HepG2 (cell line): Measurements from ENCODE around the gene ELP6. TPM values are rescaled to one million over a fixed set of nuclear protein-coding genes. Genes with fewer than 3 reads are reported as not detected.

Experiments used
- CCDC6 ChIP-seq: sonication (generic); formaldehyde crosslinking; IDR thresholded peaks from 2 replicates; pipeline ENCODE4 v1.8.1; 2022; ENCODE audit warnings: mild to moderate bottlenecking, missing genetic modification reagents, moderate library complexity
- ELF4 ChIP-seq: sonication (generic); formaldehyde crosslinking; IDR thresholded peaks from 2 replicates; pipeline ENCODE4 v1.5.0; 2020; ENCODE audit warnings: missing genetic modification reagents, mild to moderate bottlenecking, moderate library complexity, borderline replicate concordance
- GFI1 ChIP-seq: sonication (generic); formaldehyde crosslinking; IDR thresholded peaks from 2 replicates; pipeline ENCODE4 v1.5.0; 2020; ENCODE audit warnings: missing genetic modification reagents, mild to moderate bottlenecking, borderline replicate concordance
- HIVEP1 ChIP-seq: sonication (generic); formaldehyde crosslinking; IDR thresholded peaks from 2 replicates; pipeline ENCODE4 v1.4.0; 2020; ENCODE audit warnings: mild to moderate bottlenecking, missing genetic modification reagents
- NRL ChIP-seq: sonication (generic); formaldehyde crosslinking; IDR thresholded peaks from 2 replicates; pipeline ENCODE4 v1.5.0; 2020; ENCODE audit warnings: missing genetic modification reagents, mild to moderate bottlenecking, moderate library complexity, borderline replicate concordance
- SOX13 ChIP-seq, 3 experiments: fragments of 450-650 bp in 1 of 3; sonication (generic) in 1 of 3; formaldehyde crosslinking in 1 of 3; IDR thresholded peaks in 2 of 3; conservative IDR thresholded peaks in 1 of 3; 2 replicates each; pipeline versions ENCODE4 v1.5.0 to v1.6.1; 2016 to 2020; ENCODE audit warnings: antibody characterized with exemption in 1 of 3, mild to moderate bottlenecking in 1 of 3, missing compliant biosample characterization in 1 of 3, missing genetic modification reagents in 1 of 3, moderate library complexity in 1 of 3
- ZBTB7B ChIP-seq: sonication (generic); formaldehyde crosslinking; IDR thresholded peaks from 2 replicates; pipeline ENCODE4 v1.4.0; 2020; ENCODE audit warnings: missing genetic modification reagents
- ZFP1 ChIP-seq: IDR thresholded peaks from 2 replicates; pipeline ENCODE4 v1.6.1; 2016
- ZNF343 ChIP-seq: sonication (generic); formaldehyde crosslinking; IDR thresholded peaks from 2 replicates; pipeline ENCODE4 v1.4.0; 2020; ENCODE audit warnings: mild to moderate bottlenecking, missing genetic modification reagents
- ZNF781 ChIP-seq: sonication (generic); formaldehyde crosslinking; IDR thresholded peaks from 2 replicates; pipeline ENCODE4 v1.5.1; 2020; ENCODE audit warnings: borderline replicate concordance, mild to moderate bottlenecking, missing genetic modification reagents; ENCODE audit errors: not compliant biosample characterization
- polyA plus RNA-seq, 8 experiments: library from polyadenylated mRNA; depleted of rRNA in 3 of 8; stranded (reverse) in 7 of 8; unstranded in 1 of 8; fragments of >200 nt; fragmentation: Illumina TruSeq in 4 of 8; extraction: Trizol in 4 of 8; gene quantifications; 2 replicates each; pipeline versions ENCODE4 v1.2.1 to v1.2.3, GENCODE V29; 2011 to 2016; ENCODE audit warnings: low read depth in 4 of 8, missing spikeins in 1 of 8, mixed read lengths in 1 of 8; ENCODE audit not compliant: insufficient read depth in 1 of 8
- total RNA-seq, 5 experiments: library from RNA; depleted of rRNA; stranded (reverse); fragments of >200 nt; fragmentation: Illumina TruSeq; extraction: Trizol; gene quantifications; 2 replicates each; pipeline ENCODE4 v1.2.3, GENCODE V29; 2016; ENCODE audit warnings: low read depth in 1 of 5
- TF ChIP-seq, protein P1 (sequence below): sonication (generic); formaldehyde crosslinking; IDR thresholded peaks from 2 replicates; pipeline ENCODE4 v1.4.0; 2020; ENCODE audit warnings: missing genetic modification reagents, borderline replicate concordance
- TF ChIP-seq, protein P2 (sequence below): sonication (generic); formaldehyde crosslinking; IDR thresholded peaks from 2 replicates; pipeline ENCODE4 v1.4.0; 2020; ENCODE audit warnings: missing genetic modification reagents
- TF ChIP-seq, protein P3 (sequence below): sonication (generic); formaldehyde crosslinking; IDR thresholded peaks from 2 replicates; pipeline ENCODE4 v1.5.1; 2020; ENCODE audit warnings: missing genetic modification reagents, mild to moderate bottlenecking, borderline replicate concordance
- TF ChIP-seq, protein P4 (sequence below): sonication (generic); formaldehyde crosslinking; IDR thresholded peaks from 2 replicates; pipeline ENCODE4 v1.4.0; 2020; ENCODE audit warnings: low read depth, mild to moderate bottlenecking, missing genetic modification reagents

ELP6 gene
- total and polyA plus RNA-seq, 2 of the 13 experiments (the other 11 are each of a cell fraction or from before 2014, with no cell fraction given) = 45.0 to 49.3 TPM

DNA sequence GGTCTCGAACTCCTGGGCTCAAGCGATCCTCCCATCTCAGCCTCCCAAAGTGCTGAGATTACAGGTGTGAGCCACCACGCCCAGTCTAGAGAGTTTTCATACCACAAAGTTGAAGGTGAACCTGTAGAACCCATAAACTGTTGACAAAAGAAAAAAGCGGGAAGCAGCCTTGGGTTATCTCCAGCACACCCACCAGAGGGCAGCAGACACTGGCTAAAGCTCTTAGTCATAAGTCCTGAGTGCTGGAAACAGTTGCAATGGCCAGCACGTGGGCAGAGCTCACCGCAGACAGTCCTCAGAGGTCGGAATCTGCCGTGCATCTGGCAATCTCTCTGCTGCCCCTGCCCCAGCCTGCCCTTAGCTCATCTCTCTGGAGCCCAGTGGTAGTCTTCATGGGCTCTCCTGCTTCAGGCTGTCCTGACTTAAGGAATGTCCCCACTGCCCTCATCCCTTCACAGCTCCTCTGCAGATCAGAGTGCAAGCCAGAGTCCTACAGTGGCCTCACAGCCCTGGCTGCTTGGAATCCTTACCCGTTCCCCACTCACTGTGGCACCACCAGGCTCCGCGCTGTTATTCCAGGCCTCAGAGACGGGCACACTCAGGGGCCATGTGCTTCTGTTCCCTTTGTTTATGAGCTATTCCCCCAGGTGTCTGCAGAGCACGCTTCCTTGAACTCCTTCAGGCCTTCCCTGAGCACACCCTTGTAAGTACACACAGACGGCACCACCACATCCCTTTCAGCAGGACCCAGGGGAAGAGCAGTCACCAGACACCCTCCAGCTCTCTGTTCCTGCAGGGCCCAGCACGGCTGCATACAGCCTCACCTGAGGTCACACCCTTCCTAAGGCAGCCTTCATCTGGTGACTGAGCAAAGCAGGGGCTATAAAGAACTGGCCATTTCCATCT is 8.8 kb upstream of the ELP6 start (continued):
- TF ChIP-seq CCDC6 (no peak; the same call in 1 of the 2 replicates), ZBTB7B (CRISPR knock-in tag) (no peak), ZFP1 (CRISPR knock-in tag) (no peak), ZNF781 (CRISPR knock-in tag) (no peak), ZNF343 (CRISPR knock-in tag) (0 out of 2 replicates have a peak, but pooled peaks have one; percentile 72), HIVEP1 (CRISPR knock-in tag) (no peak), GFI1 (CRISPR knock-in tag) (no peak), SOX13 (IDR thresholded peaks at IDR 0.05) (no peak), SOX13 (CRISPR knock-in tag; conservative IDR thresholded peaks at IDR 0.05 in 1 of 2, IDR thresholded peaks at IDR 0.05 in 1 of 2) (no peak), NRL (CRISPR knock-in tag) (peak; percentile 49; the same call in 1 of the 2 replicates), ELF4 (no peak)
- TF ChIP-seq, protein P1, sequence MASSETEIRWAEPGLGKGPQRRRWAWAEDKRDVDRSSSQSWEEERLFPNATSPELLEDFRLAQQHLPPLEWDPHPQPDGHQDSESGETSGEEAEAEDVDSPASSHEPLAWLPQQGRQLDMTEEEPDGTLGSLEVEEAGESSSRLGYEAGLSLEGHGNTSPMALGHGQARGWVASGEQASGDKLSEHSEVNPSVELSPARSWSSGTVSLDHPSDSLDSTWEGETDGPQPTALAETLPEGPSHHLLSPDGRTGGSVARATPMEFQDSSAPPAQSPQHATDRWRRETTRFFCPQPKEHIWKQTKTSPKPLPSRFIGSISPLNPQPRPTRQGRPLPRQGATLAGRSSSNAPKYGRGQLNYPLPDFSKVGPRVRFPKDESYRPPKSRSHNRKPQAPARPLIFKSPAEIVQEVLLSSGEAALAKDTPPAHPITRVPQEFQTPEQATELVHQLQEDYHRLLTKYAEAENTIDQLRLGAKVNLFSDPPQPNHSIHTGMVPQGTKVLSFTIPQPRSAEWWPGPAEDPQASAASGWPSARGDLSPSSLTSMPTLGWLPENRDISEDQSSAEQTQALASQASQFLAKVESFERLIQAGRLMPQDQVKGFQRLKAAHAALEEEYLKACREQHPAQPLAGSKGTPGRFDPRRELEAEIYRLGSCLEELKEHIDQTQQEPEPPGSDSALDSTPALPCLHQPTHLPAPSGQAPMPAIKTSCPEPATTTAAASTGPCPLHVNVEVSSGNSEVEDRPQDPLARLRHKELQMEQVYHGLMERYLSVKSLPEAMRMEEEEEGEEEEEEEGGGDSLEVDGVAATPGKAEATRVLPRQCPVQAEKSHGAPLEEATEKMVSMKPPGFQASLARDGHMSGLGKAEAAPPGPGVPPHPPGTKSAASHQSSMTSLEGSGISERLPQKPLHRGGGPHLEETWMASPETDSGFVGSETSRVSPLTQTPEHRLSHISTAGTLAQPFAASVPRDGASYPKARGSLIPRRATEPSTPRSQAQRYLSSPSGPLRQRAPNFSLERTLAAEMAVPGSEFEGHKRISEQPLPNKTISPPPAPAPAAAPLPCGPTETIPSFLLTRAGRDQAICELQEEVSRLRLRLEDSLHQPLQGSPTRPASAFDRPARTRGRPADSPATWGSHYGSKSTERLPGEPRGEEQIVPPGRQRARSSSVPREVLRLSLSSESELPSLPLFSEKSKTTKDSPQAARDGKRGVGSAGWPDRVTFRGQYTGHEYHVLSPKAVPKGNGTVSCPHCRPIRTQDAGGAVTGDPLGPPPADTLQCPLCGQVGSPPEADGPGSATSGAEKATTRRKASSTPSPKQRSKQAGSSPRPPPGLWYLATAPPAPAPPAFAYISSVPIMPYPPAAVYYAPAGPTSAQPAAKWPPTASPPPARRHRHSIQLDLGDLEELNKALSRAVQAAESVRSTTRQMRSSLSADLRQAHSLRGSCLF = no peak
- TF ChIP-seq, protein P2, sequence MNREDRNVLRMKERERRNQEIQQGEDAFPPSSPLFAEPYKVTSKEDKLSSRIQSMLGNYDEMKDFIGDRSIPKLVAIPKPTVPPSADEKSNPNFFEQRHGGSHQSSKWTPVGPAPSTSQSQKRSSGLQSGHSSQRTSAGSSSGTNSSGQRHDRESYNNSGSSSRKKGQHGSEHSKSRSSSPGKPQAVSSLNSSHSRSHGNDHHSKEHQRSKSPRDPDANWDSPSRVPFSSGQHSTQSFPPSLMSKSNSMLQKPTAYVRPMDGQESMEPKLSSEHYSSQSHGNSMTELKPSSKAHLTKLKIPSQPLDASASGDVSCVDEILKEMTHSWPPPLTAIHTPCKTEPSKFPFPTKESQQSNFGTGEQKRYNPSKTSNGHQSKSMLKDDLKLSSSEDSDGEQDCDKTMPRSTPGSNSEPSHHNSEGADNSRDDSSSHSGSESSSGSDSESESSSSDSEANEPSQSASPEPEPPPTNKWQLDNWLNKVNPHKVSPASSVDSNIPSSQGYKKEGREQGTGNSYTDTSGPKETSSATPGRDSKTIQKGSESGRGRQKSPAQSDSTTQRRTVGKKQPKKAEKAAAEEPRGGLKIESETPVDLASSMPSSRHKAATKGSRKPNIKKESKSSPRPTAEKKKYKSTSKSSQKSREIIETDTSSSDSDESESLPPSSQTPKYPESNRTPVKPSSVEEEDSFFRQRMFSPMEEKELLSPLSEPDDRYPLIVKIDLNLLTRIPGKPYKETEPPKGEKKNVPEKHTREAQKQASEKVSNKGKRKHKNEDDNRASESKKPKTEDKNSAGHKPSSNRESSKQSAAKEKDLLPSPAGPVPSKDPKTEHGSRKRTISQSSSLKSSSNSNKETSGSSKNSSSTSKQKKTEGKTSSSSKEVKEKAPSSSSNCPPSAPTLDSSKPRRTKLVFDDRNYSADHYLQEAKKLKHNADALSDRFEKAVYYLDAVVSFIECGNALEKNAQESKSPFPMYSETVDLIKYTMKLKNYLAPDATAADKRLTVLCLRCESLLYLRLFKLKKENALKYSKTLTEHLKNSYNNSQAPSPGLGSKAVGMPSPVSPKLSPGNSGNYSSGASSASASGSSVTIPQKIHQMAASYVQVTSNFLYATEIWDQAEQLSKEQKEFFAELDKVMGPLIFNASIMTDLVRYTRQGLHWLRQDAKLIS (CRISPR knock-in tag) = no peak
- TF ChIP-seq, protein P3, sequence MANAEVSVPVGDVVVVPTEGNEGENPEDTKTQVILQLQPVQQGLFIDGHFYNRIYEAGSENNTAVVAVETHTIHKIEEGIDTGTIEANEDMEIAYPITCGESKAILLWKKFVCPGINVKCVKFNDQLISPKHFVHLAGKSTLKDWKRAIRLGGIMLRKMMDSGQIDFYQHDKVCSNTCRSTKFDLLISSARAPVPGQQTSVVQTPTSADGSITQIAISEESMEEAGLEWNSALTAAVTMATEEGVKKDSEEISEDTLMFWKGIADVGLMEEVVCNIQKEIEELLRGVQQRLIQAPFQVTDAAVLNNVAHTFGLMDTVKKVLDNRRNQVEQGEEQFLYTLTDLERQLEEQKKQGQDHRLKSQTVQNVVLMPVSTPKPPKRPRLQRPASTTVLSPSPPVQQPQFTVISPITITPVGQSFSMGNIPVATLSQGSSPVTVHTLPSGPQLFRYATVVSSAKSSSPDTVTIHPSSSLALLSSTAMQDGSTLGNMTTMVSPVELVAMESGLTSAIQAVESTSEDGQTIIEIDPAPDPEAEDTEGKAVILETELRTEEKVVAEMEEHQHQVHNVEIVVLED (CRISPR knock-in tag) = peak; percentile 46; the same call in 1 of the 2 replicates
- TF ChIP-seq, protein P4, sequence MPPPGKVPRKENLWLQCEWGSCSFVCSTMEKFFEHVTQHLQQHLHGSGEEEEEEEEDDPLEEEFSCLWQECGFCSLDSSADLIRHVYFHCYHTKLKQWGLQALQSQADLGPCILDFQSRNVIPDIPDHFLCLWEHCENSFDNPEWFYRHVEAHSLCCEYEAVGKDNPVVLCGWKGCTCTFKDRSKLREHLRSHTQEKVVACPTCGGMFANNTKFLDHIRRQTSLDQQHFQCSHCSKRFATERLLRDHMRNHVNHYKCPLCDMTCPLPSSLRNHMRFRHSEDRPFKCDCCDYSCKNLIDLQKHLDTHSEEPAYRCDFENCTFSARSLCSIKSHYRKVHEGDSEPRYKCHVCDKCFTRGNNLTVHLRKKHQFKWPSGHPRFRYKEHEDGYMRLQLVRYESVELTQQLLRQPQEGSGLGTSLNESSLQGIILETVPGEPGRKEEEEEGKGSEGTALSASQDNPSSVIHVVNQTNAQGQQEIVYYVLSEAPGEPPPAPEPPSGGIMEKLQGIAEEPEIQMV (CRISPR knock-in tag) = peak; percentile 61; the same call in 1 of the 2 replicates
